Right lung (tissue), 5 donors: ENCODE results near the gene SLC6A7. TPM values are rescaled to one million over a fixed set of nuclear protein-coding genes. Genes with fewer than 3 reads are reported as not detected.

Source experiments
- DNase-seq, 2 donors: peaks; one replicate each; pipeline ENCODE4 v3.0.0-alpha.2; 2013
- polyA plus RNA-seq, 5 donors: library from polyadenylated mRNA; unstranded; fragments of 120-200 nt; gene quantifications; one replicate each; pipeline versions ENCODE4 v1.2.1 to v1.2.3, GENCODE V29; 2013; ENCODE audit warnings: inconsistent platforms in 1 of 5, low replicate concordance in 1 of 5; ENCODE audit not compliant: insufficient read length in 5 of 5, insufficient read depth in 1 of 5

SLC6A7 gene
- polyA plus RNA-seq, 5 donors, result 0.04 to 0.05 TPM; not detected in 3

GRCh38 chr5:150172556-150172955, 17.3 kb upstream of the SLC6A7 start:
- no peak for DNase-seq

GRCh38 chr5:150173161-150173560, 16.7 kb upstream of the SLC6A7 start:
- no peak for DNase-seq

GRCh38 chr5:150174285-150174684, 15.6 kb upstream of the SLC6A7 start:
- DNase-seq, result no peak

- no peak for DNase-seq
Observed at GRCh38 chr5:150175076-150175475, 14.8 kb upstream of the SLC6A7 start.

GRCh38 chr5:150175536-150175935, 14.3 kb upstream of the SLC6A7 start:
- DNase-seq, result no peak

GRCh38 chr5:150176745-150177477, 13.0 kb upstream of the SLC6A7 start:
- DNase-seq, result no peak

GRCh38 chr5:150177721-150178120, 12.1 kb upstream of the SLC6A7 start:
- no peak for DNase-seq

GRCh38 chr5:150178262-150178661, 11.6 kb upstream of the SLC6A7 start:
- DNase-seq, result no peak

GRCh38 chr5:150179019-150179620, 10.7 kb upstream of the SLC6A7 start:
- no peak for DNase-seq

- peak; percentile 65 to 67 for DNase-seq
Observed at GRCh38 chr5:150180241-150181026, 9.4 kb upstream of the SLC6A7 start.

GRCh38 chr5:150181027-150181426, 8.8 kb upstream of the SLC6A7 start:
- DNase-seq, result no peak

GRCh38 chr5:150181766-150182545, 7.9 kb upstream of the SLC6A7 start:
- DNase-seq, result no peak

- DNase-seq, result no peak
Observed at GRCh38 chr5:150182774-150183173, 7.1 kb upstream of the SLC6A7 start.

GRCh38 chr5:150183436-150183835, 6.4 kb upstream of the SLC6A7 start:
- no peak for DNase-seq

- DNase-seq, result no peak
Observed at GRCh38 chr5:150184006-150184405, 5.9 kb upstream of the SLC6A7 start.

- no peak for DNase-seq
Observed at GRCh38 chr5:150184990-150185912, 4.6 kb upstream of the SLC6A7 start.

GRCh38 chr5:150186137-150186536, 3.7 kb upstream of the SLC6A7 start:
- DNase-seq, result no peak

- DNase-seq, result no peak
Observed at GRCh38 chr5:150186897-150187296, 3.0 kb upstream of the SLC6A7 start.

- no peak for DNase-seq
Observed at GRCh38 chr5:150188146-150188842, 1.6 kb upstream of the SLC6A7 start.

- DNase-seq, result no peak
Observed at GRCh38 chr5:150189326-150189725, 536 bp upstream of the SLC6A7 start.
